ENCODE results near the gene TKT.
"Not testable (repeated sequence)": the region's sequence is repeated elsewhere in the genome, so short reads cannot be mapped to it uniquely, and the experiment has no call there.

Gene TKT

DNA sequence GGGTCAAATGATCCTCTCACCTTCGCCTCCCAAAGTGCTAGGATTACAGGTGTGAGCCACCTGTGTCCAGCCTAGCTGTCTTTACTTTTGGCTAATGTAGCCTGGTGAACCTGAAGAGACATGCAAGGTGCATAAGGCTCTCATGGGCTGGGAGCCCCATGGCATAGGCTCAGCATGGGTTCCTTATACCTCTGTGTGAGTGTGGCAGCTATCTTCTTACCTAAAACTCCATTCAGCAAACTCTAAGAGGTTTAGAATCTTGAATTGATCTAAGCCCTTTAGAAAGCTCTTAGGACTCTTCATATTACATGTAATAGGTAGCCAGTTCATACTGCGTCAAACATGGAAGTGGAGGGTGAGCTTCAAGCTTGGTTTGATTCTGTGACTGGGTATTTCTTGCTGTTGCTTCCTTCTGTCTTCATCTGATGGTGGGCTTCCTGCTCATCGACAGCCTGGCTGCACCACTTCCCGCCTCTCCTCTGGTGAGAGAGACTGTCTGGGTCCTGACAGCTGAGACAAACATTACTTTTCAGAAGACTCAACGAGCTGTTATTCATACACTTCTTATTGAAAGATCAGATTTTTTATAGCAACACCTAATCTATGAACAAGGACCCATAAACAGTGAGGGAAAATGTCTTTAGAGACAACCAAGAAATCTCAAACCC, 19.2 kb upstream of the TKT start:
- Histone ChIP-seq H3K14ac (ENCODE audit: low read length in 2 of 2) (no peak overlapping the region), H3K23ac (ENCODE audit: low read length in 2 of 2) (no peak overlapping the region), H4K8ac (ENCODE audit: low read length) (no peak overlapping the region), H3K4me1 (ENCODE audit: control insufficient read depth, insufficient read depth, low read depth, low read length) (peaks cover 6% of the 10 kb centered on the region), H3K4me2 (ENCODE audit: low read length, poor library complexity, severe bottlenecking) (no peak overlapping the region), H3K4ac (ENCODE audit: low read depth in 1 of 2, low read length in 2 of 2) (no peak overlapping the region), H3K4me3 (ENCODE audit: insufficient read depth in 1 of 2, low read depth in 1 of 2, low read length in 2 of 2) (no peak overlapping the region), H2BK12ac (ENCODE audit: low read length in 2 of 2) (peak overlapping the region in 1 of 2 experiments; percentile 37), H3K18ac (ENCODE audit: low read depth in 1 of 2, low read length in 2 of 2) (no peak overlapping the region), H2BK120ac (ENCODE audit: low read depth, low read length) (no peak overlapping the region), H3K79me1 (replicated peaks; ENCODE audit: low read length, poor library complexity, severe bottlenecking) (no peaks in the 10 kb centered on the region), H2BK15ac (ENCODE audit: low read depth, poor library complexity, severe bottlenecking) (no peak overlapping the region), H2AK5ac (ENCODE audit: low read length, severe bottlenecking) (no peak overlapping the region), H3K9ac (ENCODE audit: low read length) (no peak overlapping the region), H3K36me3 (ENCODE audit: control insufficient read depth in 1 of 2, insufficient read depth in 2 of 2, low read depth in 1 of 2, low read length in 2 of 2) (peaks cover 0 to 4% of the 10 kb centered on the region in 2 experiments), H3K9me3 (ENCODE audit: control insufficient read depth, low read length) (no peaks in the 10 kb centered on the region), H2AFZ (ENCODE audit: low read depth, low read length) (no peak overlapping the region), H2BK5ac (ENCODE audit: low read depth, low read length, poor library complexity, severe bottlenecking) (no peak overlapping the region), H3K27ac (ENCODE audit: low read length, poor library complexity, severe bottlenecking) (no peak overlapping the region), H4K91ac (ENCODE audit: low read length) (no peak overlapping the region), H3K27me3 (ENCODE audit: control insufficient read depth in 1 of 2, insufficient read depth in 1 of 2, low read length in 2 of 2) (no peaks in the 10 kb centered on the region)
- DNase-seq: no peak
- WGBS: 68% methylated on average over 5 of the region's 5 CpGs

DNA sequence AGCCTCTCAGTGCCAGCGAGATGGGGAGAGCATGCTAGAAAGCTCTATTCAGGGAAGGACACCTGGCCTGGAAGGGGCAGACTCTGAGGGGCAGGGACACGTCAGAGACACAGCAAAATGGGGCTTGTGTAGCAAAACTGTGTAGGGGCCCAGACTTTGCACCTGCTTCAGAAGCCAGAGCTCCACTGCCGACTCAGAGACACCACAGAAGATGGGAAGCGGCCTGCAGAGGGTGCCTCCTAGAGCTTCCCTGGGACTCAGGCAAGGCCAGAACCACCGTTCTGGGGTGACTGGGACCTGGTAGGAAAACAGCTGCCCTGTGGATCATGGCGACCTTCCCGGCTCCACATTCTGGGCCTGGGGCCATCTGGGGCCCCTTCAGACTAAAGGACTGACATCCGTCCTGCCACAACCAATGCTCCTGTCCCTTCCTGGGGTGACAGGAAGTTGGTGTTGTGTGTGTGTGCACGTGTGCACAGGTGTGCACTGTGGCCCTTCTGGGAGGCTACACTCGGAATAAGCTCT, 17.4 kb upstream of the TKT start:
- Histone ChIP-seq H3K23ac (ENCODE audit: low read length in 2 of 2) (peak overlapping the region in 1 of 2 experiments; percentile 10), H3K4me1 (ENCODE audit: control insufficient read depth, insufficient read depth, low read depth, low read length) (peaks cover 10% of the 10 kb centered on the region), H3K4me3 (ENCODE audit: insufficient read depth in 1 of 2, low read depth in 1 of 2, low read length in 2 of 2) (no peak overlapping the region), H3K9ac (ENCODE audit: low read length) (no peak overlapping the region), H3K79me1 (replicated peaks; ENCODE audit: low read length, poor library complexity, severe bottlenecking) (no peaks in the 10 kb centered on the region), H3K4ac (ENCODE audit: low read depth in 1 of 2, low read length in 2 of 2) (peak overlapping the region; percentile 21 to 81), H2BK120ac (ENCODE audit: low read depth, low read length) (peak overlapping the region; percentile 5), H4K8ac (ENCODE audit: low read length) (peak overlapping the region; percentile 13), H2BK15ac (ENCODE audit: low read depth, poor library complexity, severe bottlenecking) (no peak overlapping the region), H2BK12ac (ENCODE audit: low read length in 2 of 2) (peak overlapping the region; percentile 66 to 90), H2BK5ac (ENCODE audit: low read depth, low read length, poor library complexity, severe bottlenecking) (no peak overlapping the region), H3K27me3 (ENCODE audit: control insufficient read depth in 1 of 2, insufficient read depth in 1 of 2, low read length in 2 of 2) (no peaks in the 10 kb centered on the region), H3K9me3 (ENCODE audit: control insufficient read depth, low read length) (no peaks in the 10 kb centered on the region), H4K91ac (ENCODE audit: low read length) (peak overlapping the region; percentile 83), H3K18ac (ENCODE audit: low read depth in 1 of 2, low read length in 2 of 2) (peak overlapping the region in 1 of 2 experiments; percentile 28), H2AK5ac (ENCODE audit: low read length, severe bottlenecking) (peak overlapping the region; percentile 81), H3K4me2 (ENCODE audit: low read length, poor library complexity, severe bottlenecking) (no peak overlapping the region), H3K36me3 (ENCODE audit: control insufficient read depth in 1 of 2, insufficient read depth in 2 of 2, low read depth in 1 of 2, low read length in 2 of 2) (peaks cover 0 to 4% of the 10 kb centered on the region in 2 experiments), H3K14ac (ENCODE audit: low read length in 2 of 2) (peak overlapping the region in 1 of 2 experiments; percentile 11), H3K27ac (ENCODE audit: low read length, poor library complexity, severe bottlenecking) (no peak overlapping the region), H2AFZ (ENCODE audit: low read depth, low read length) (no peak overlapping the region)
- no peak for DNase-seq
- WGBS: 92% methylated on average over 10 of the region's 10 CpGs

DNA sequence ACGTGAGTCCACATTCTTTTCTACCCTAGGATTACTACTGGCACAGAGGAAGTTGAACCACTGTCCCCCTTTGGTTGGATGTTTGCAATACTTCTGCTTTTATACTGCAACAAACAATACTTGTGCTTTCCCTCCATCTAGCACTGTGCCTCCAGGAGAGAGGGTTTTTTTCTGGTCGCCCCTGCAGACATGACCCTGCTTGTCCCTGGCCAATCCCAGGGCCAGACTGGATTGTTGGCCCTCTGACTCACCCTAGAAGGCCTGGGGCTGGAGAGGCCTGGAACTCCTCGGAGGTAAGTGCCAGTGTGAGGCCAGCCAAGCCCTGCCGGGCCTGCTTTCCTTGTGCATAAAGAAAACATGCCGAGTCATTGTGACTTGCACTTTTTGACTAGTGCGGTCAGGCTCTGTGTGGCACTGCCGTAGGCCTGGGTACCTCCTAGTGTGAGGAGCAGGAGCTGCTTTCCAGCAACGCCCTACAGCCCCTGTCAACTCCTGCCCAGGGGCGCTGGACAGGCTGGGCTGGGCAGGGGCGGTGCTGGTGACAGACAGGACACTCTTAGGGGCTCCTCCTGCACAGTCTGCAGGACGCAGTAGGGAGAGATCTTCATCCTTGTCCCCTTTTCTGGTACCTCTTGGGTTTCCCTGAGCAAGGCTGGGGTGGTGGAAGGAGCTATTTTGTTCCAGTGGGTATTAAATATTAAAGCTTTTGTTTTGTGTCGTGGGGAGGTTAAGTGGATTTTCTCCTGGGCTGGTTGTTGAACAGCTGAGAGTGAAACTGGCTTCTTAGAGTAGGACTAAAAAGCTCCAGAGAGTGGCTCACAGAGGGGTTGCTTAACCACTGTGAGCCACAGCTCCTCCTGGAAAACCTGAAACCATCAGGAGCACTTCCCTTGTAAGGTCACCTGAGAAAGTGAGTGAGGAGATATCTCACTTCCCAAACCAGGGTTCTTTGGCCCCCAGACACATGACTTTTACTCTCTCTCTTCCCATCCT, 14.4 kb upstream of the TKT start:
- no peaks in the 10 kb centered on the region for H3K27me3 ChIP-seq (ENCODE audit: control insufficient read depth in 1 of 2, insufficient read depth in 1 of 2, low read length in 2 of 2)
- WGBS: 7% methylated on average over 12 of the region's 12 CpGs
- H4K91ac ChIP-seq (ENCODE audit: low read length): peak overlapping the region; percentile 99
- H3K36me3 ChIP-seq (ENCODE audit: control insufficient read depth in 1 of 2, insufficient read depth in 2 of 2, low read depth in 1 of 2, low read length in 2 of 2): peaks cover 0 to 4% of the 10 kb centered on the region in 2 experiments
- peak overlapping the region; percentile 92 for H2BK5ac ChIP-seq (ENCODE audit: low read depth, low read length, poor library complexity, severe bottlenecking)
- H3K9me3 ChIP-seq (ENCODE audit: control insufficient read depth, low read length): no peaks in the 10 kb centered on the region
- peak overlapping the region; percentile 74 to 91 for H3K18ac ChIP-seq (ENCODE audit: low read depth in 1 of 2, low read length in 2 of 2)
- peak overlapping the region; percentile 93 to 99 for H3K4ac ChIP-seq (ENCODE audit: low read depth in 1 of 2, low read length in 2 of 2)
- H3K4me1 ChIP-seq (ENCODE audit: control insufficient read depth, insufficient read depth, low read depth, low read length): peaks cover 10% of the 10 kb centered on the region
- no peak overlapping the region for H3K14ac ChIP-seq (ENCODE audit: low read length in 2 of 2)
- H3K9ac ChIP-seq (ENCODE audit: low read length): peak overlapping the region; percentile 88
- peak overlapping the region; percentile 99 for H4K8ac ChIP-seq (ENCODE audit: low read length)
- H3K23ac ChIP-seq (ENCODE audit: low read length in 2 of 2): no peak overlapping the region
- peak; percentile 99 for DNase-seq
- peak overlapping the region; percentile 94 for H2AK5ac ChIP-seq (ENCODE audit: low read length, severe bottlenecking)
- H2BK120ac ChIP-seq (ENCODE audit: low read depth, low read length): peak overlapping the region; percentile 93
- no peak overlapping the region for H2AFZ ChIP-seq (ENCODE audit: low read depth, low read length)
- H2BK12ac ChIP-seq (ENCODE audit: low read length in 2 of 2): peak overlapping the region; percentile 75 to 91
- no peak overlapping the region for H3K4me3 ChIP-seq (ENCODE audit: insufficient read depth in 1 of 2, low read depth in 1 of 2, low read length in 2 of 2)
- H2BK15ac ChIP-seq (ENCODE audit: low read depth, poor library complexity, severe bottlenecking): peak overlapping the region; percentile 60
- peak overlapping the region; percentile 0 for H3K4me2 ChIP-seq (ENCODE audit: low read length, poor library complexity, severe bottlenecking)
- peak overlapping the region; percentile 80 for H3K27ac ChIP-seq (ENCODE audit: low read length, poor library complexity, severe bottlenecking)
- no peaks in the 10 kb centered on the region for H3K79me1 ChIP-seq (replicated peaks; ENCODE audit: low read length, poor library complexity, severe bottlenecking)

DNA sequence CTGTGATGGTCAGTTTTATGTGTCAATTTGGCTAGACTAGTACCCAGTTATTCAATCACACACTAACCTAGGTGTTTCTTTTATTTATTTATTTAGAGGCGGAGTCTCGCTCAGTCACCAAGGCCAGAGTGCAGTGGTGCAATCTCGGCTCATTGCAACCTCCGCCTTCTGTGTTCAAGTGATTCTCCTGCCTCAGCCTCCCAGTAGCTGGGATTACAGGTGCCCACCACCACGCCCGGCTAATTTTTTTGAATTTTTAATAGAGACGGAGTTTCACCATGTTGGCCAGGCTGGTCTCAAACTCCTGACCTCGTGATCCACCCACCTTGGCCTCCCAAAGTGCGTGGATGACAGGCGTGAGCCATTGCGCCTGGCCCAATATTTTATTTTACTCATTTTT, 13.4 kb upstream of the TKT start:
- Histone ChIP-seq H2BK120ac (ENCODE audit: low read depth, low read length) (peak overlapping the region; percentile 89), H2BK12ac (ENCODE audit: low read length in 2 of 2) (peak overlapping the region in 1 of 2 experiments; percentile 52), H2AK5ac (ENCODE audit: low read length, severe bottlenecking) (peak overlapping the region; percentile 72), H3K9ac (ENCODE audit: low read length) (peak overlapping the region; percentile 88), H3K27ac (ENCODE audit: low read length, poor library complexity, severe bottlenecking) (peak overlapping the region; percentile 80), H3K18ac (ENCODE audit: low read depth in 1 of 2, low read length in 2 of 2) (peak overlapping the region; percentile 26 to 54), H3K4ac (ENCODE audit: low read depth in 1 of 2, low read length in 2 of 2) (peak overlapping the region in 1 of 2 experiments; percentile 79), H2BK5ac (ENCODE audit: low read depth, low read length, poor library complexity, severe bottlenecking) (peak overlapping the region; percentile 92)
- not testable (repeated sequence) for DNase-seq; H3K9me3 ChIP-seq (ENCODE audit: control insufficient read depth, low read length); H3K4me1 ChIP-seq (ENCODE audit: control insufficient read depth, insufficient read depth, low read depth, low read length); H3K4me2 ChIP-seq (ENCODE audit: low read length, poor library complexity, severe bottlenecking); H3K27me3 ChIP-seq (ENCODE audit: control insufficient read depth in 1 of 2, insufficient read depth in 1 of 2, low read length in 2 of 2); H2BK15ac ChIP-seq (ENCODE audit: low read depth, poor library complexity, severe bottlenecking); H3K36me3 ChIP-seq (ENCODE audit: control insufficient read depth in 1 of 2, insufficient read depth in 2 of 2, low read depth in 1 of 2, low read length in 2 of 2); H3K4me3 ChIP-seq (ENCODE audit: insufficient read depth in 1 of 2, low read depth in 1 of 2, low read length in 2 of 2); H4K8ac ChIP-seq (ENCODE audit: low read length); H3K14ac ChIP-seq (ENCODE audit: low read length in 2 of 2); H4K91ac ChIP-seq (ENCODE audit: low read length); H2AFZ ChIP-seq (ENCODE audit: low read depth, low read length); H3K23ac ChIP-seq (ENCODE audit: low read length in 2 of 2); H3K79me1 ChIP-seq (replicated peaks; ENCODE audit: low read length, poor library complexity, severe bottlenecking)
- 96% methylated on average over 11 of the region's 11 CpGs for WGBS
